MV-4-11 (cell line): ENCODE results near the gene OAT.

Experiments used
- DNase-seq: peaks from one replicate; lab custom pipeline; 2025; lab: John Stamatoyannopoulos, UW

The OAT gene

DNA sequence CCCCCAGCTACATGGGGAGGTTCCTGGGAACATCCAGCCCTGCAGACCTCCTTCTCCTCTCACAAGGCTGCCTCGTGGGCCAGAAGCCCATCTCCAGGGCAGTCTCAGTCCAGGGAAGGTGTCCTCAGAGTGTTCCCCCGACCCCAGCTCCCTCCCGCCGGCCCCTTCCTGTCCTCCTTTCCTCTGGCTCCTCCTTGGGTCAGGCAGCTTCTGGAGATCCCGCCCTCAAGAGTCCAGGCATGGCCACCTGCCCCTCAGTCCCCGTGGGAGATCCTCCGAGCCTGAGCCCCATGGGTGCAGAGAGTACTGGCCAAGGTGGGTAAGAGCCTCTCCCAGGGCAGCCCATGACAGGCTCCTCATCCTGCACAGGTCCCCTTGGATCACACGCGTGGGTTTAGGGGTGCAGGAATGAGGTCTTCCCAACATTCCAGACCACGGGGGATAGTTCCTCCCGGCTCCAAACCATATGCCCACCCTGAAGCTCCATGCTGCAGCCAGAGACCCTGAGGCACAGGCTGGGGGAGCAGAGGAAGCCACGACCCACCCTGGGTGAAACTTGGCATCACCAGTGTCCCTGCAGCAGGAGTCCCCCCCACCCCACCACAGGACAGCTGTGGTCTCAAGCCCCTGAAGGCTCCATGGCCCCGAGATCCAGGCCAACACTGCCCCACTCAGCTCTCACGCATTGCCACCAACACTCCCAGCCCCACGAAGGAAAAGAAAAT, 65.5 kb downstream of the OAT start:
- no peak for DNase-seq

DNA sequence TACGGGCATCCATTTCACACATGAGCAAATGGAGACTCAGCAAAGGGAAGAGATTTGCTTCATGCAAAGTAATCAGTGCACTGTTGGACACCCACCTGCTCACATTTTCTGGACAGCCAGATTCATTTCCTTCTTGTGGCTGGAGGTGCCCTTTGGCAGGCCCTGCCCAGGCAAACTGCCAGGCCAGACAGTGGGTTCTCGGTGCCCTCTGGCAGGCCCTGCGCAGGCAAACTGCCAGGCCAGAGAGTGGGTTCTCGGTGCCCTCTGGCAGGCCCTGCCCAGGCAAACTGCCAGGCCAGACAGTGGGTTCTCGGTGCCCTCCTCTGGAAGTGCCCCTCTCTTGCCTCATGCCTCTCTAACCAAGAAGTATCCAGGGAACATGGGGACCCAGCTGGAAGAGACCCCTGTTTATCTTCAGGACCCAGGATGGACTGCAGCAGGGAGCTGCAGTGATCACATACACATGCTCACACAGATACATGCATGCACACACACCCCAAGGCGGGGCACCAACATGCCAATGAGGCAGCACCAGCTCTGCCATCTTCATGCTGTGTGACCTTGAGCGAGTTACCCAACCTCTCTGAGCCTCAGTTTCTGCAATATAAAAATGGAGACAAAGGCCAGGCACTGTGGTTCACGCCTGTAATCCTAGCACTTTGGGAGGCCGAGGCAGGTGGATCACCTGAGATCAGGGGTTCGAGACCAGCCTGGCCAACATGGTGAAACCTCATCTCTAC, 67.1 kb downstream of the OAT start:
- DNase-seq = no peak

DNA sequence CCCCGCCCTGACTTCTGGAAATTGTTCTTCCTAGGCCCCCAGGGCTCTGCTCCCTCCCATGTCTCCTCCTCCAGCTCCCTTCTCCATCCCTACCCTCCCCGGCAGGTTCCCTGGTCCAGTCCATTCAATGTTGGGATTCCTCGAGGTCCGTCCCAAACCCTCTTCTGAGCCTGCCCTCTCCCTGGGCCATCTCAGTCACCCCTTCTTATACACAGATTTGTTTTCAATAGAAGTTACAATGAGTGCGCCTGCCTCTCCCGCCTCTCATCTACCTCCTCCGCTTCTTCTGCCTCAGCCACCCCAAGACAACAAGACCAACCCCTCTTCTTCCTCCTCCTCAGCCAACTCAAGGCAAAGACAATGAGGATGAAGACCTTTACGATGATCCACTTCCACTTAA, 67.9 kb downstream of the OAT start:
- DNase-seq = no peak

DNA sequence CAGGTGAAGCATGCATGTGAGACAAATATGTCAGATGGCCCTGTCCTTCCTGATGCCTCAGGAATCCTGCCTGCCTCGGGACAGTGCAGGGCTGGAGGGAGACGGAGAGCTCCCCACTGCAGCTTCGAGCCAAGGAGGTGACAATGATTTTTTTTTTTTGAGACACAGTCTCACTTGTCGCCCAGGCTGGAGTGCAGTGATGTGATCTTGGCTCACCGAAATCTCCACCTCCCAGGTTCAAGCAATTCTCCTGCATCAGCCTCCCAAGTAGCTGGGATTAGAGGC, 68.8 kb downstream of the OAT start:
- no peak for DNase-seq

DNA sequence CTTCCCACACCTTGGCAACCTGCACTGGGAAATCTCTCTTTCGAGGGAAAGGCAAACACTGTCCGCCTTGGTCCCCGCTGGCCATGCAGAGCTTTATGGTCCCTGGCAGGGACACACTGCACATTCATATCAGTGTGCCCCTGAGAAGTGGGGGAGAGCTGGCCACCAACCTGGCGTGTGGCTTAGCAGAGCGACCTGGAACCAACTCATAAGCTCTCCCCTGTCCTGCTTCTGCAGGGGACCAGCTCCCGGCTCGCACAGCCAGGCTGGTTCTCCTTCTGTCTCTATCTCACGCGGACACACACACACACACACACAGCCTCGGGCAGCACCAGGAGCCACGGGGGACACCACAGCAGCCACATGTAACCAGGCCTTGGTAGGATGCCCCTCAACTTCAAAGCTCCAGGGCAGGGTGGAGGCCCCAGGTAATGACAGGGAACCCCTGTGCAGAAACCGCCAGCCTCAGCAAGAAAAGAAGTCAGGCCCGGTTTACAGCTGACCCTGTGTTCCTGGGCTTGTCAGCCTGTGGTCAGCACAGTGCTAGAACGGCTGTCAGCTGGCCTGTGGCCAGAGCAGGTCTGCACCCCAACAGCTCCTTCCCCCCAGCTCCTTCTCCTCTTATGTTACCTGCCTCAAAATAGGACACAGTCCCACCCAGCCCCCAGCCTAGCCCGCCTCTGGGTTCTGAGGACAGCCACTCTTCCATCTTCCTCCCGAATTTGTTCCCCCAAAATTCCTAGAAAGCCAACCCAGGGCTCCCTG, 69.3 kb downstream of the OAT start:
- no peak for DNase-seq

DNA sequence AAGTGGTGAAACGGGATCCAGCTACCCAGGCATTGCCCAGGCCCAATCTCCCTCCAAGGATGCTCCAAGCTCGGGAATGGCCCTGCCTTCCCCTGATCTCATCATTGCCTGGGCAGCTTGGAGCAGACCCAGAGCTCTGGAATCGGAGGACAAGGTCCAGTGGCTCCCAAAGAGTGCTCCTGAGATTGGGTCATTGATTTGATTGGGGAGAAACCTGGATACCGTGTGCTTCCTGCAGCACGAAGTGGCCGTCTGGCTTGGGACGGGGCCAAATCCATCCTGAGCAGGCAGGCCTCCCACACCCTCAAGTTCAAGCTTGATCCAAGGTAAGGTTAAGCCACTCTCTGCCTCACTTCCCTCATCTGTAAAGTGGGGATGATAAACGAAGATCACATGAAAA, 69.9 kb downstream of the OAT start:
- DNase-seq = no peak

DNA sequence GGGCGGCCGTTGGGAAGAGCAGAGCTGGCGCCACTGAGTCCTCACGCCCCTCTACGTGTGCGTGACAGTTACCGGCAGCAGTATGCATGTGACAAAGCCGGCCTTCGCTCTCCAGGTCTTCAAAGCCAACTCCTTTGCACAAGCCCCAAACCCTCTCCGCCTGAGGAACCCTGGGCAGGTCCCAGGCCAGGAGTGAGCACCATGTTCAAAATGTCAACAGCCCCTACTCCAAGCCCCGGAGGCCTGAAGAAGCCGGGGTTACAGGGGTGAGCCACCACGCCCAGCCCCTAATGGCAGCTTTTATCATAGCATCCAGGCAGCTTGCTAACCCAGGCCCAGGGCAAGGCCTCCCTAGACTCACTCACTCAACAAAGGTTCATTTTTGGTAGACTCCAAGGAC, 70.8 kb downstream of the OAT start:
- DNase-seq = no peak
